Naive thymus-derived CD8-positive, alpha-beta T cell (primary cell): ENCODE results near the gene BCR. TPM values are rescaled to one million over a fixed set of nuclear protein-coding genes. Genes with fewer than 3 reads are reported as not detected.
A peak's percentile ranks its signal among the peaks of the same experiment; 100 is the strongest.

Experiments used
- ATAC-seq, 2 donors: fragments of 150-1000 bp; cut with Tn5 transposase in 1 of 2; sonication (Bioruptor Pico), chemical (Tn5 transposase) in 1 of 2; 1 replicate in 1 of 2; 2 replicates in 1 of 2; pipeline ENCODE4 v1.10.0; 2021; ENCODE audit warnings: mild to moderate bottlenecking in 2 of 2, moderate library complexity in 2 of 2
- POLR2A ChIA-PET: fragments of 350-600 bp; sonication (Branson Sonifier 250); formaldehyde crosslinking; loops from one replicate; lab custom pipeline; 2021; ENCODE audit warnings: antibody characterized with exemption; lab: Charles Lee
- DNase-seq, 10 donors: peaks; one replicate each; pipeline versions ENCODE4 v3.0.0 to v3.0.0-alpha.2; 2020 to 2022
- H3K27ac Mint-ChIP-seq, 10 donors: one replicate each; pipeline ENCODE4 v1.8.0; 2020 to 2022; ENCODE audit warnings: mild to moderate bottlenecking in 10 of 10, mixed read lengths in 10 of 10, moderate library complexity in 4 of 10, inconsistent platforms in 1 of 10
- H3K27me3 Mint-ChIP-seq, 5 donors: one replicate each; pipeline ENCODE4 v1.8.0; 2021 to 2022; ENCODE audit warnings: mixed read lengths in 5 of 5
- H3K36me3 Mint-ChIP-seq, 3 donors: one replicate each; pipeline ENCODE4 v1.8.0; 2020 to 2022; ENCODE audit warnings: mixed read lengths in 3 of 3, mild to moderate bottlenecking in 2 of 3, inconsistent platforms in 1 of 3
- H3K4me1 Mint-ChIP-seq, 4 donors: one replicate each; pipeline ENCODE4 v1.8.0; 2021 to 2022; ENCODE audit warnings: mixed read lengths in 4 of 4
- H3K4me3 Mint-ChIP-seq, 10 donors: one replicate each; pipeline ENCODE4 v1.8.0; 2020 to 2022; ENCODE audit warnings: mild to moderate bottlenecking in 10 of 10, mixed read lengths in 10 of 10, moderate library complexity in 6 of 10, inconsistent platforms in 1 of 10
- H3K9me3 Mint-ChIP-seq, 9 donors: one replicate each; pipeline ENCODE4 v1.8.0; 2020 to 2022; ENCODE audit warnings: mixed read lengths in 9 of 9, mild to moderate bottlenecking in 3 of 9, inconsistent platforms in 1 of 9, moderate library complexity in 1 of 9
- polyA plus RNA-seq, 3 donors: library from polyadenylated mRNA; unstranded; fragments of 300-500 nt; fragmentation: Illumina TruSeq; gene quantifications; one replicate each; pipeline ENCODE4 v1.2.3, GENCODE V29; 2021
- total RNA-seq, 8 experiments: library from RNA in 2 of 8; stranded (reverse) in 2 of 8; gene quantifications; one replicate each; pipeline ENCODE4 v1.2.3 and lab custom pipeline; 2021 to 2026

BCR gene
- total and polyA plus RNA-seq, 5 experiments from 2014 or later, result 3.8 to 76.9 (median 18.3) TPM

DNA sequence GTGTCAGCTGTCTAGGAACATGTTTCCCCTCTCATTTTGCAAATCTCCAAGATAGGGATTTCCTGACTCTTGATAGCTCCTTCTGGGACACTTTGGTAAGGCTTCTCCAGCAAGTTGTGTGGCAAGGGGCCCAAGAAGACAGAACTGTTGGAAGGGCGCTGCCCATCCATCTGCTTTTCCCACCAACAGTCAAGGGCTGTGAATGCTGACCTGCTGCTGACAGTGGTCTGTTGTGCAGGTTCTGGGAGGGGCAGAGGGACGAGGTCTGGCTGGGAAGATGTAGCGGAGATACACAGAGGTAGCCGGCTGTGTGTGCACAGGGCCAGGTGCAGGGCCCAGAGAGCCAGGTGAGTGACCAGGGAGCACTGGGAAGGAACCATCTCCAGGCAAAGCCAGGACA lies 12.2 kb downstream of the BCR start:
- peak overlapping the region in 3 of 10 donors; percentile 25 to 65 (median 53) for H3K27ac Mint-ChIP-seq
- H3K36me3 Mint-ChIP-seq, result peaks cover 0 to 58% (median 0%) of the 10 kb centered on the region in 3 donors
- peaks cover 35 to 60% (median 57%) of the 10 kb centered on the region in 4 donors for H3K4me1 Mint-ChIP-seq
- H3K4me3 Mint-ChIP-seq, result no peak overlapping the region
- DNase-seq (no peak), ATAC-seq (no peak)
- no peaks in the 10 kb centered on the region for H3K27me3 Mint-ChIP-seq
- POLR2A ChIA-PET, result no interaction called here
- H3K9me3 Mint-ChIP-seq, result no peaks in the 10 kb centered on the region

DNA sequence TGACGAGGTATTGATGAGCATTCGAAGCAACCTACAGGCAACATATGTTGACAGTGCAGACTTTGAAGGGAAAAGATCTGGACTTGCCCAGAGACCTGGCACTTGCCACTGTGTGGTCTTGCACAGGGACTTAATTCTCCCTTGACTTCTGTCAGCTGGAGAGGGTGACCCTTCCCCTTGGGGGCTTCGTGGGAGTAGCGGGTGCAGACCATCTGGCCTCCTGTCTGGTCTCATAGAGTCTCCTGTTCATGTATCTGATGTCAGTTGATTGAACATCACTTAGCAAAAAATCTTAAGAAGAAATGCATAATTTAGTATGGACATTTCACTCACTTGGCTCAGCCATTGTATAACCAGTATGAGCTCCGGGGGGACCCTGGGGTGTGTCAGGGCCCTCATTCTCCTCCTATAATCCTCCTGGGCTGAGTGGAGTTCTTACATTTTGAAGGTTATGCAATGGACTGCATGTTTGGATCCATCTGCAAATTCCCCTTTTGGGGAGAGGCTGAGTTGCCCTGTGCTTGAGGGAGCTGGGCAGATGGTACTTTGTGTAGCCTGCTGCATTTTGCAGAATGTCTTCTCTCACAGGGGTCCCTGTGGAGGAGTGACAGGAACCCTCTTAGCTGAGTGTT lies 13.0 kb downstream of the BCR start:
- Mint-ChIP-seq H3K4me3 (peak overlapping the region in 1 of 10 donors; percentile 33), H3K27me3 (no peaks in the 10 kb centered on the region), H3K27ac (peak overlapping the region in 3 of 10 donors; percentile 15 to 75 (median 49)), H3K36me3 (peaks cover 0 to 56% (median 0%) of the 10 kb centered on the region in 3 donors), H3K9me3 (no peaks in the 10 kb centered on the region), H3K4me1 (peaks cover 36 to 60% (median 55%) of the 10 kb centered on the region in 4 donors)
- POLR2A ChIA-PET, result no interaction called here
- DNase-seq (no peak), ATAC-seq (no peak)

DNA sequence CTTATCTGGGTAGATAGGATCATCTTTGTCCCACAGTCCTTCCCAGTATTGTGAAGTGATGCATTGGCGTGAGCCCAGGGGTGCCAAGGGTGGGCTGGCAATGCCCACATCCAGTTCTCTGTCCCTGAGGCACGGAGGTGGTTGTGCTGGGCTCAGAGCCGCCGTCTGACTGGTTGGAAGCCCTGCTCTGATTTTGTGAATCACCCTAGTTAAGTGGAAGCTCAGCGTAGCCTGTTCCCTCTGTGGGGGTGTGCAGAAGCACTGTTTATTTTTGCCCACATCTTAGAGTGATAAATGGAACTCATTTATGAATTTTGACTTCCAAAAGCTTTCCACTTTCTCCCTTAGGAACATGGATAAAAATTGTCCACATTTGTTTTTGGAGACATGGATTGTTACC lies 13.6 kb downstream of the BCR start:
- Mint-ChIP-seq H3K27ac (peak overlapping the region in 2 of 10 donors; percentile 15 to 49), H3K4me3 (no peak overlapping the region), H3K27me3 (no peaks in the 10 kb centered on the region), H3K4me1 (peaks cover 37 to 64% (median 57%) of the 10 kb centered on the region in 4 donors), H3K36me3 (peaks cover 0 to 60% (median 0%) of the 10 kb centered on the region in 3 donors), H3K9me3 (no peaks in the 10 kb centered on the region)
- no peak for DNase-seq
- POLR2A ChIA-PET, result no interaction called here
- ATAC-seq, result no peak

DNA sequence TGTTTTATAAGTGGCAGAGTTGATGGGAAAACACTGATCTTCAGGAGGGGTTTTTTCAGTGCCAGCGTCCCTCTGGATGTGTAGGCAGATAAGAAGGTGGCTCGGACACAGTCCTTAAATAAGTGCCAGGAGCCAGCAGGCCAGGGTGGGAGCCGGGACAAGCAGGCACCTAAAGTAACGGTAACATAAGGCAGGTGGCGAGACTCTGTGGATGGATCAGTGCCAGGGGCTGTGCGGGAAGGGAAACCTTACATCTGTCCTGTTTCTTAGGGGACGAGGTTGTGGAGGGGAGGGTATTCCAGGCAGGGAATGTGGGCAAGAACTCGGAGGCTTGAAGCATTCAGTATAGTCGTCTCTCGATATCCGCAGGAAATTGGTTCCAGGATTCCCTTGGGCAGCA lies 15.9 kb downstream of the BCR start:
- ATAC-seq (no peak), DNase-seq (no peak)
- Mint-ChIP-seq H3K27ac (peak overlapping the region in 7 of 10 donors; percentile 6 to 75 (median 60)), H3K4me3 (no peak overlapping the region), H3K9me3 (no peaks in the 10 kb centered on the region), H3K36me3 (peaks cover 0 to 56% (median 0%) of the 10 kb centered on the region in 3 donors), H3K27me3 (no peaks in the 10 kb centered on the region), H3K4me1 (peaks cover 40 to 72% (median 64%) of the 10 kb centered on the region in 4 donors)
- POLR2A ChIA-PET, result no interaction called here

DNA sequence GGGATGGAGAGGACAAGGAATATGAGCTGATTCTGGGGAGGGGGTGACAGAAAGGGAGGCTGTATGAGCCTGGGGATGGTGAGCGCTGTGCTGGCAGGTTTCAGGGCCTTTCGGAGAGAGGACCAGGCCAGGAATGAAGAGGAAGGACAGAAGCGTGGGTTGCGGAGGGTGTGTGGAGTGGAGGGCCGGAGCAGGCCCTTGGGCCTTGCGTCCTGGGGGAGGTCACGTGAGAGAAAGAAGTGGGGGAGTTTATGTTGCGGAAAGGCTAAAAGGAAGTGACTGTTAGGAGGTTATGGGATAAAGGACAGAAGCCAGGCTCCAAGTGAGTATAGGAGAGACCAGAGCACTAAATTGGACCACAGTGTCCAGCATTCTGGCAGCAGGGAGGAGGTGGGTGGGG lies 17.5 kb downstream of the BCR start:
- Mint-ChIP-seq H3K9me3 (no peaks in the 10 kb centered on the region), H3K4me1 (peaks cover 41 to 65% (median 59%) of the 10 kb centered on the region in 4 donors), H3K4me3 (no peak overlapping the region), H3K27ac (peak overlapping the region in 5 of 10 donors; percentile 69 to 92 (median 86)), H3K36me3 (peaks cover 0 to 49% (median 0%) of the 10 kb centered on the region in 3 donors), H3K27me3 (no peaks in the 10 kb centered on the region)
- DNase-seq (no peak), ATAC-seq (no peak)
- POLR2A ChIA-PET, result no interaction called here

DNA sequence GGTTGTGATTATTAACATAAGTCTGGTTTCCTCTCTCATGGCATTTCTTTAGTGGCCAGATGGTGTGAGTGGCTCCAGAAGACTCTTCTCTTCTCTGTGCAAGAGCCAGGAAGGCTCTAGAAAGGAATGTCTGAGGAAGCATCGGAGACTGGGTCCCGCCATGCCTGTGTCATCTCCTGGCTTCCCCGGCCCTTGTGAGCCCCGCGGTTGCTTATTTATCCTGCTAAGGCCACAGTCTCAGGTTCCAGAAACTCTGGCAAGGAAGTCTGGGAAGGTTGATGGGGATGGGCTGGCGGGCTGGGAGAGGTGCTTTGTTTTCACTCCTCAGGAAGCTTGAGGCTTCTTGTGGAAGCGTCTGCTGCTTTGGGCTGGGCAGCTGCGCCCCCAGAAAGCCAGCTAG lies 18.9 kb downstream of the BCR start:
- H3K4me3 Mint-ChIP-seq, result no peak overlapping the region
- peaks cover 38 to 57% (median 54%) of the 10 kb centered on the region in 4 donors for H3K4me1 Mint-ChIP-seq
- H3K27me3 Mint-ChIP-seq, result no peaks in the 10 kb centered on the region
- no peak for DNase-seq
- no peaks in the 10 kb centered on the region for H3K9me3 Mint-ChIP-seq
- H3K36me3 Mint-ChIP-seq, result peaks cover 0 to 55% (median 0%) of the 10 kb centered on the region in 3 donors
- ATAC-seq, result no peak
- peak overlapping the region in 6 of 10 donors; percentile 1 to 57 (median 34) for H3K27ac Mint-ChIP-seq
- POLR2A ChIA-PET, result no interaction called here

DNA sequence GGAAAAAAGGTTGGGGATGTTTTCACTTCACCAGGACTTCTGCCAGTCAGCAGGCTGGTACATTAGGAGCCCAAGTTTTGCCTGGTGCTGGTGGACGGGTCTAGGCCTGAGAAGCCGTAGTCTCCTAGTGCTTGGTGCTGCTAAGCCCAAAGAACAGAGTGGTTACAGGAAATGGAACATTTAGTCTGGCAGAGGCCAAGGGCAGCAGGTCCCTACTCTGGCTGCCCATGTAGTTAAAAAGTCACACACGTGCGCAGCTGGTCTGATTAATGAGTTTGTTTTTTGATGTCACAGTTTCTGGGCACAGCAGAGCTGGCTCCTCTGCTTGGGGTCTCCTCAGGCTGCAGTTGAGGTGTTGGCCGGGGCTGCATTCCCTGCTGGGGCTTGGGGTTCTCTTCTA lies 20.6 kb downstream of the BCR start:
- Mint-ChIP-seq H3K4me3 (peak overlapping the region in 1 of 10 donors; percentile 34), H3K27me3 (no peaks in the 10 kb centered on the region), H3K4me1 (peaks cover 38 to 62% (median 52%) of the 10 kb centered on the region in 4 donors), H3K27ac (peak overlapping the region in 8 of 10 donors; percentile 31 to 82 (median 56)), H3K9me3 (no peaks in the 10 kb centered on the region), H3K36me3 (peaks cover 0 to 53% (median 0%) of the 10 kb centered on the region in 3 donors)
- POLR2A ChIA-PET, result interaction anchor here (1.1 kb wide), 1 partner anchor 19 kb away, joined by 3 read pairs; no protein-coding TSS in a partner anchor
- no peak for ATAC-seq
- DNase-seq, result no peak

DNA sequence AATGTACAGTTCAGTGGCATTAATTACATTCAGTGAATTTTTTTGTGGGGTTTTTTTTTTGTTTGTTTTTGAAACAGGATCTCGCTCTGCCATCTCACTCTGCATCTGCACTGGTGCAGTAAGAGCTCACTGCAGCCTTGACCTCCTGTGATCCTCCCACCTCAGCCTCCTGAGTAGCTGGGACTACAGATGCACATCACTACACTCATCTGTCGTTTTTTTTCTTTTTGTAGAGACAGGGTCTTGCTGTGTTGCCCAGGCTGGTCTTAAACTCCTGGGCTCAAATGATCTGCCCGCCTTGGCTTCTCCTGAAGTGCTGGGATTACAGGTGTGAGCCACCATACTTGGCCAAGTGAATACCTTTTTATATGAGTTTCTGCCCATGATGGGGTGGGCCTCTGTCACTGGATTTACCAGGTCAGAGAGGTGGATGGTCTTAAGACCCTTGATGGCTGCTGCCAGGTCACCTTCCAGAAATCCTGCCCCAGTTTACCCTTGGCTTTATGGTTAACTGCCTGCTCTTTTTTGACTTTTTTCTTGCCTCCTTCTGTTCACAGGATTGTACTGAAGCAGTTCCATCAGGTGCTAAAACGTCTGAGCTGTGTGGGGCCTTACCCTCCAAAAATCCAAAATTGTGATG lies 22.6 kb downstream of the BCR start:
- H3K4me3 Mint-ChIP-seq, result peak overlapping the region in 1 of 10 donors; percentile 10
- H3K36me3 Mint-ChIP-seq, result peaks cover 0 to 53% (median 4%) of the 10 kb centered on the region in 3 donors
- H3K27me3 Mint-ChIP-seq, result no peaks in the 10 kb centered on the region
- no peaks in the 10 kb centered on the region for H3K9me3 Mint-ChIP-seq
- ATAC-seq, result no peak
- H3K4me1 Mint-ChIP-seq, result peaks cover 37 to 62% (median 53%) of the 10 kb centered on the region in 4 donors
- peak overlapping the region in 3 of 10 donors; percentile 11 to 72 (median 21) for H3K27ac Mint-ChIP-seq
- no peak for DNase-seq
- POLR2A ChIA-PET, result no interaction called here

DNA sequence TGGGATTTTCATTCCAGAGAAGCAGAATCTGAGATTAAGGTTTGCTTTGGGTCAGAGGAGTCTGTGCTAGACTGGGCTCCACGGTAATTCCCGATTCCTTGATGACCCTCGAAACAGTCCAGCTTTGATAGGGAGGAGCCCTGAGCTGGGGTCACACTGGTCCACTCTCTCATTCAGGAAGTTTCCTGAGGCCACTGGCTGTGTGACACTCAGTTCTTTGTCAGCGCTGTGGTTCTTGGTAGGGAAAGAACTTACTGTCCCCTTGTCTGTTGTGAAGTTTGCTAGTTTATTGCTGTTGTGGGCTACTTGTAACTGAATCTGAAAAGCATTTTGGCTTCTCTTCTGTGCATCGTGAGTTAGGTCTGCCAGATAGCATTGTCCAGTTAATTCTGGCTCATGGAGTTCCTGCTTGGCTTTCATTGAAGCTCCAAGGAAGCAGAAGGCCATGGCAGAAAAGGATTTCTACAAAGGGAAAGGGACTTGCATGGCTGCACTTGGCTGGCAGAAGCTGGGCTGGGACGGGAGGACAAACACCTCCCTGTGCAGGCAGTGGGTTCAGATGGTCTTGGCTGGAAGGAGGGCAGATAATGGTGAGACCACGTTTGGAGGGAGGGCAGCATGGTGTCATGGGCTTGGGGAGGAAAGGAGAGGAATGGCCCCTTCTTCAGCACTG lies 23.3 kb downstream of the BCR start:
- ATAC-seq (no peak), DNase-seq (no peak)
- POLR2A ChIA-PET, result no interaction called here
- H3K27me3 Mint-ChIP-seq, result no peaks in the 10 kb centered on the region
- H3K4me1 Mint-ChIP-seq, result peaks cover 34 to 58% (median 50%) of the 10 kb centered on the region in 4 donors
- H3K36me3 Mint-ChIP-seq, result peaks cover 0 to 48% (median 4%) of the 10 kb centered on the region in 3 donors
- peak overlapping the region in 5 of 10 donors; percentile 5 to 72 (median 25) for H3K27ac Mint-ChIP-seq
- no peaks in the 10 kb centered on the region for H3K9me3 Mint-ChIP-seq
- H3K4me3 Mint-ChIP-seq, result no peak overlapping the region

DNA sequence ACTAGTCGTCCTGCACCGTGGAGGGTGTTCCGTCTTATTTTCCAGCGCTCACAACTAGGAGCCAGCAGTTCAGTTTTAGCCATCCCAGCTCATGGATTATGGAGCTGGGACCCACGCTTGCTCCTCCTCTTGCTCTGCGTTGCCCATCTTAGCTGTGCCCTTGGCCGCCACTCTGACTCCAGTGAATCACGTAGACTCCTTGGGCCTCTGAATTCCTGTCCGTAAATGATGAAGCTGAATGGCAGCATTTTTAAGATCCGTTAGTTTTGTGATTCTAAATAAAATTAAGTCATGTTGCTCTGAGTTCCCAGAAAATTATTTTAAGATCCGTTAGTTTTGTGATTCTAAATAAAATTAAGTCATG lies 23.8 kb downstream of the BCR start:
- peak overlapping the region in 5 of 10 donors; percentile 7 to 72 (median 25) for H3K27ac Mint-ChIP-seq
- H3K9me3 Mint-ChIP-seq, result no peaks in the 10 kb centered on the region
- POLR2A ChIA-PET, result no interaction called here
- H3K4me3 Mint-ChIP-seq, result no peak overlapping the region
- H3K4me1 Mint-ChIP-seq, result peaks cover 35 to 55% (median 49%) of the 10 kb centered on the region in 4 donors
- no peak for ATAC-seq
- H3K27me3 Mint-ChIP-seq, result no peaks in the 10 kb centered on the region
- DNase-seq, result no peak
- H3K36me3 Mint-ChIP-seq, result peaks cover 0 to 45% (median 6%) of the 10 kb centered on the region in 3 donors

DNA sequence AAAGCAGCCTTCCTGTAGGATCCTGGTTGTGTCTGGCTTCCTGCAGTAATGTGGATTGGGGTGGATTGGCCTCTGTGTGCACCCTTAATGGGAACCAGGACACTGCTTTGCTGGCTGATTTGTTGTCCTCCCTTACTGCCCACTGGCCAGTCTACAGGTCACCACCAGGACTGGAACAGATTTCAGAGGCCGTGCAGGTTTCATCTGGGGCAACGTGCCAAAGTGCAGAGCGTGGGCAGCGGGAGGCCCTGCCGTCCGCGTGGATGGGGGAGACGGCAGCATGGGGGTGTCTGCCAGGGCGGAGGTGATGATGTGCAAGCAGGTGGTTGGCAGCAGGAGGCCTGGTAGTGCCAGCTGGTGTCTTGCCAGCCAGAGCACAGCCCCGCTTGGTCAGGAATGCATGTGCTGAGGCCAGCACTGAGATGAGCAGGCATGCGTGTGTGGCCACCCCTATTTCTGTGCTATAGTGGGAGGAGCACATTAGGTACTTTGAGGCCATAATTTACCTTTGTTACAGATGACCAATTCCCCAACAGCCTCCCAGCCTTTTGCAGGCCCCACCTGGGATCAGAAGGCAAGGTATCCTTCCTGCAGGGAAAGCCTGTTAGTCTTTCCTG lies 24.3 kb downstream of the BCR start:
- no peaks in the 10 kb centered on the region for H3K9me3 Mint-ChIP-seq
- H3K27me3 Mint-ChIP-seq, result no peaks in the 10 kb centered on the region
- DNase-seq (no peak), ATAC-seq (no peak)
- H3K4me3 Mint-ChIP-seq, result no peak overlapping the region
- H3K4me1 Mint-ChIP-seq, result peaks cover 31 to 49% (median 44%) of the 10 kb centered on the region in 4 donors
- POLR2A ChIA-PET, result no interaction called here
- peak overlapping the region in 2 of 10 donors; percentile 7 to 24 for H3K27ac Mint-ChIP-seq
- H3K36me3 Mint-ChIP-seq, result peaks cover 0 to 40% (median 6%) of the 10 kb centered on the region in 3 donors

DNA sequence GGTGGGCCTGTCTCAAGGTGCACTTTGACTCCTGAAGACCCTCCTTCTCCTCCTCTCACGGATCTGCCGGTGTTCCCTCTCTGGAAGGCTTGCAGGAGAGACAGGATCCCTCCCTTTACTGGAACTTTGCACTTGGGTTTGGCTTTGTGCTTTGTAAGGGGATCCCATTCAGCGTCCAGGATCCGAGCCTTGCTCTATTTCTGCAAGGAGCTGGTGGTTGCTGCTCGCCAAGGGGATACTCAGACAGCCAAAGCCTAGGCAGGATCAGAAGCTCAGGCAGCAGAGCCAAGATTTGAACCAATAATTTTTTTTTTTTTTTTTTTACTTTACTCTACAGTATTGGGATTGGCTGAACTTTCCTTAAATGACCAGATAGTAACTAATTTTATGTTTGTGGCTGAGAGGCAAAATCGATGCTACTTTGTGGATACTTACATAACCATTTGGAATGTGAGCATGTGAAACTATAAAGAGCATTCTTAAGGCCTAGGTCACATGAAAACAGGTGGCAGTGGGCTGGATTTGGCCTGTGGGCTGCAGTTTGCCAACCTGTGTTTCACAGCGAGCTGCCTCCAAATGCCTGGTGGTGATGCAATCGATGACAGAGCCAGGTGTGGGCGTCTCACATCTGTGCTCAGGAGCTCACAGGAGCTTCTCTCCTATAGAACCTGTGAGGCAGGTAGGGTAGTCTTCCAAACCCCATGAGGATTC lies 25.2 kb downstream of the BCR start:
- H3K36me3 Mint-ChIP-seq, result peaks cover 0 to 37% (median 6%) of the 10 kb centered on the region in 3 donors
- POLR2A ChIA-PET, result no interaction called here
- H3K27ac Mint-ChIP-seq, result peak overlapping the region in 1 of 10 donors; percentile 67
- DNase-seq (no peak), ATAC-seq (no peak)
- peaks cover 32 to 49% (median 47%) of the 10 kb centered on the region in 4 donors for H3K4me1 Mint-ChIP-seq
- no peaks in the 10 kb centered on the region for H3K9me3 Mint-ChIP-seq
- no peaks in the 10 kb centered on the region for H3K27me3 Mint-ChIP-seq
- no peak overlapping the region for H3K4me3 Mint-ChIP-seq
